Glutamatergic neuron (in vitro differentiated cells): ENCODE results near the gene THPO. TPM values are rescaled to one million over a fixed set of nuclear protein-coding genes. Genes with fewer than 3 reads are reported as not detected.

ENCODE experiments used
- DNase-seq: peaks from one replicate; pipeline ENCODE4 v3.0.0; 2022
- H3K27ac Mint-ChIP-seq: one replicate; pipeline ENCODE4 v1.8.0; 2020; ENCODE audit warnings: mild to moderate bottlenecking, mixed read lengths, inconsistent platforms; ENCODE audit not compliant: unreplicated experiment
- H3K27me3 Mint-ChIP-seq: one replicate; pipeline ENCODE4 v1.8.0; 2020; ENCODE audit warnings: mild to moderate bottlenecking, moderate library complexity, mixed read lengths, inconsistent platforms; ENCODE audit not compliant: unreplicated experiment
- H3K36me3 Mint-ChIP-seq: one replicate; pipeline ENCODE4 v1.8.0; 2020; ENCODE audit warnings: mild to moderate bottlenecking, mixed read lengths, inconsistent platforms; ENCODE audit not compliant: unreplicated experiment
- H3K4me1 Mint-ChIP-seq: one replicate; pipeline ENCODE4 v1.8.0; 2020; ENCODE audit warnings: mild to moderate bottlenecking, low read depth, mixed read lengths, inconsistent platforms; ENCODE audit not compliant: unreplicated experiment
- H3K4me3 Mint-ChIP-seq: one replicate; pipeline ENCODE4 v1.8.0; 2020; ENCODE audit warnings: mild to moderate bottlenecking, mixed read lengths, inconsistent platforms; ENCODE audit not compliant: unreplicated experiment
- H3K9me3 Mint-ChIP-seq: one replicate; pipeline ENCODE4 v1.8.0; 2020; ENCODE audit warnings: mild to moderate bottlenecking, moderate library complexity, mixed read lengths, inconsistent platforms; ENCODE audit not compliant: unreplicated experiment
- total RNA-seq: library from RNA; stranded (reverse); fragmentation: NEBNext Ultra II Directional; extraction: Animal tissue kit (Norgen Biotek cat#: 25700); gene quantifications from one replicate; pipeline ENCODE4 v1.2.1, GENCODE V29; 2021; ENCODE audit not compliant: unreplicated experiment
- TF ChIP-seq, protein P1 (sequence below): fragments of 200-600 bp; sonication (generic); IDR thresholded peaks from one replicate; pipeline ENCODE4 v1.5.0; 2021; ENCODE audit not compliant: partially characterized antibody, unreplicated experiment

Gene THPO
- total RNA-seq, 1 donor from 2014 or later = 1.6 TPM

DNA sequence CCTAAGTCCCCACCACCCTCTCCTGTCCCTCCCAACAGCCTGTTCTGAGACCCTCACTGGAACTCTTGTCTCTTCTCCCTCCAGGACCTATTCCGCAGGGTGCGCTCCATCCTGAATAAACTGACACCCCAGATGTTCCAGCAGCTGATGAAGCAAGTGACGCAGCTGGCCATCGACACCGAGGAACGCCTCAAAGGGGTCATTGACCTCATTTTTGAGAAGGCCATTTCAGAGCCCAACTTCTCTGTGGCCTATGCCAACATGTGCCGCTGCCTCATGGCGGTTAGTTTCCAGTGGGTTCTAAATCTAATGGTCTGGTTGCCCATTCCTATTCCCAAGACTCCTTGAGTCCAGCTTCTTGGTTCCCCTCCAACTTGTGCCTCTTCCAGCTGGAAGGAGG is 54.3 kb downstream of the THPO start:
- H3K9me3 Mint-ChIP-seq = peaks cover 8% of the 10 kb centered on the region
- H3K36me3 Mint-ChIP-seq = no peaks in the 10 kb centered on the region
- no peaks in the 10 kb centered on the region for H3K4me1 Mint-ChIP-seq
- TF ChIP-seq, protein P1, sequence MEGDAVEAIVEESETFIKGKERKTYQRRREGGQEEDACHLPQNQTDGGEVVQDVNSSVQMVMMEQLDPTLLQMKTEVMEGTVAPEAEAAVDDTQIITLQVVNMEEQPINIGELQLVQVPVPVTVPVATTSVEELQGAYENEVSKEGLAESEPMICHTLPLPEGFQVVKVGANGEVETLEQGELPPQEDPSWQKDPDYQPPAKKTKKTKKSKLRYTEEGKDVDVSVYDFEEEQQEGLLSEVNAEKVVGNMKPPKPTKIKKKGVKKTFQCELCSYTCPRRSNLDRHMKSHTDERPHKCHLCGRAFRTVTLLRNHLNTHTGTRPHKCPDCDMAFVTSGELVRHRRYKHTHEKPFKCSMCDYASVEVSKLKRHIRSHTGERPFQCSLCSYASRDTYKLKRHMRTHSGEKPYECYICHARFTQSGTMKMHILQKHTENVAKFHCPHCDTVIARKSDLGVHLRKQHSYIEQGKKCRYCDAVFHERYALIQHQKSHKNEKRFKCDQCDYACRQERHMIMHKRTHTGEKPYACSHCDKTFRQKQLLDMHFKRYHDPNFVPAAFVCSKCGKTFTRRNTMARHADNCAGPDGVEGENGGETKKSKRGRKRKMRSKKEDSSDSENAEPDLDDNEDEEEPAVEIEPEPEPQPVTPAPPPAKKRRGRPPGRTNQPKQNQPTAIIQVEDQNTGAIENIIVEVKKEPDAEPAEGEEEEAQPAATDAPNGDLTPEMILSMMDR = no peak
- H3K4me3 Mint-ChIP-seq = no peak overlapping the region
- H3K27me3 Mint-ChIP-seq = peaks cover 9% of the 10 kb centered on the region
- peak overlapping the region; percentile 53 for H3K27ac Mint-ChIP-seq
- DNase-seq = no peak

DNA sequence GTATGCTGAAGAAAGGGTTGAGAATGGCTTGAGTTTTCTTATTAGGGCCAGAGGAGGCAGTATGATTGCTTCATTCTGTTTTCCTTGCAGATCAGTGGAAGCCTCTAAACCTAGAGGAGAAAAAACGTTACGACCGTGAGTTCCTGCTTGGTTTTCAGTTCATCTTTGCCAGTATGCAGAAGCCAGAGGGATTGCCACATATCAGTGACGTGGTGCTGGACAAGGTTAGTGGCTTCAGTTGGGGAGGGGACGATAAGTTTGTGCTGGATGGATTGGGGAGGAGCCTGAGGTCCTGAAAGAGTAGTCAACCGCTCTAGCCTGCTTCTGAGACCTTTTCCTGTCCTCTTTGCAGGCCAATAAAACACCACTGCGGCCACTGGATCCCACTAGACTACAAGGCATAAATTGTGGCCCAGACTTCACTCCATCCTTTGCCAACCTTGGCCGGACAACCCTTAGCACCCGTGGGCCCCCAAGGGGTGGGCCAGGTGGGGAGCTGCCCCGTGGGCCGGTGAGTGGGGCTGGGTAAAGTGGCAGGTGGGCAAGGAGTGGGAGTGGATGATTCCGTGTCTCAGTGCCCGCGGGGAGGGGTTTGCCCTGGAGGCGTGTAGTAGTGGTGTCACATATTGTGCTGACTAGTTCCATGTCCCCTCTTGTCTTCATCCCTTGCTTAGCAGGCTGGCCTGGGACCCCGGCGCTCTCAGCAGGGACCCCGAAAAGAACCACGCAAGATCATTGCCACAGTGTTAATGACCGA is 55.1 kb downstream of the THPO start:
- peaks cover 6% of the 10 kb centered on the region for H3K9me3 Mint-ChIP-seq
- H3K36me3 Mint-ChIP-seq = no peaks in the 10 kb centered on the region
- TF ChIP-seq, protein P1 = no peak
- H3K4me1 Mint-ChIP-seq = no peaks in the 10 kb centered on the region
- H3K27me3 Mint-ChIP-seq = peaks cover 7% of the 10 kb centered on the region
- no peak overlapping the region for H3K27ac Mint-ChIP-seq
- DNase-seq = no peak
- peak overlapping the region; percentile 30 for H3K4me3 Mint-ChIP-seq

Other genes starting within 250 kb of the THPO start
- gene EIF2B5, start 242.8 kb downstream of the THPO start, total RNA-seq = 41.6 TPM
- gene DVL3, start 222.8 kb downstream of the THPO start, total RNA-seq = 213 TPM
- gene AP2M1, start 203.4 kb downstream of the THPO start, total RNA-seq = 315 TPM
- gene ABCF3, start 192.0 kb downstream of the THPO start, total RNA-seq = 87.9 TPM
- gene VWA5B2, start 148.6 kb downstream of the THPO start, total RNA-seq = 56.5 TPM
- 26.5 TPM for gene ALG3, start 129.2 kb downstream of the THPO start, total RNA-seq
- 1.7 TPM for gene EEF1AKMT4, start 128.5 kb downstream of the THPO start, total RNA-seq
- gene CAMK2N2, start 116.7 kb downstream of the THPO start, total RNA-seq = 14.8 TPM
- gene ECE2, start 102.2 kb downstream of the THPO start, total RNA-seq = 1.6 TPM
- gene PSMD2, start 79.0 kb downstream of the THPO start, total RNA-seq = 338 TPM
- 346 TPM for gene EIF4G1, start 63.6 kb downstream of the THPO start, total RNA-seq
- 51.4 TPM for gene FAM131A, start 40.6 kb downstream of the THPO start, total RNA-seq
- 17.8 TPM for gene CLCN2, start 16.6 kb downstream of the THPO start, total RNA-seq
- gene POLR2H, start 16.5 kb downstream of the THPO start, total RNA-seq = 48.1 TPM
- 47.1 TPM for gene CHRD, start 1.8 kb upstream of the THPO start, total RNA-seq
- gene EPHB3, start 183.6 kb upstream of the THPO start, total RNA-seq = 5.0 TPM